Peyer's patch (tissue), 4 donors: ENCODE data around the gene PIKFYVE. TPM values are rescaled to one million over a fixed set of nuclear protein-coding genes. Genes with fewer than 3 reads are reported as not detected.

Source experiments
- DNase-seq, 3 donors: peaks; one replicate each; pipeline ENCODE4 v3.0.0-alpha.2; 2017 to 2019
- H3K27ac ChIP-seq, 4 donors: fragments of 200-600 bp; sonication (generic); one replicate each; pipeline ENCODE4 v1.5.1; 2016 to 2019
- H3K27me3 ChIP-seq, 2 donors: fragments of 200-600 bp; sonication (generic); one replicate each; pipeline ENCODE4 v1.5.1; 2019
- H3K36me3 ChIP-seq, 3 donors: fragments of 200-600 bp; sonication (generic); one replicate each; pipeline ENCODE4 v1.5.1; 2016 to 2019
- H3K4me1 ChIP-seq, 4 donors: fragments of 200-600 bp; sonication (generic); one replicate each; pipeline ENCODE4 v1.5.1; 2016 to 2019
- H3K4me3 ChIP-seq, 4 donors: fragments of 200-600 bp; sonication (generic); 1 replicate in 3 of 4; 2 replicates in 1 of 4; pipeline ENCODE4 v1.5.1; 2016 to 2019; ENCODE audit warnings: mild to moderate bottlenecking in 1 of 4
- H3K9me3 ChIP-seq, 4 donors: fragments of 200-600 bp; sonication (generic); one replicate each; pipeline ENCODE4 v1.5.1; 2016 to 2019; ENCODE audit warnings: mild to moderate bottlenecking in 1 of 4
- POLR2A ChIP-seq, 2 donors: fragments of 450-650 bp; IDR thresholded peaks; one replicate each; pipeline ENCODE4 v1.5.1; 2017; ENCODE audit warnings: antibody characterized with exemption in 2 of 2, mild to moderate bottlenecking in 2 of 2, moderate library complexity in 2 of 2
- total RNA-seq, 4 donors: library from RNA; depleted of rRNA; stranded (reverse); fragments of >200 nt; gene quantifications; one replicate each; pipeline ENCODE4 v1.1.0, GENCODE V29; 2016
- TF ChIP-seq, protein P1 (sequence below), 6 experiments: fragments of 450-650 bp in 4 of 6; fragments of 200-600 bp in 2 of 6; sonication (generic) in 1 of 6; IDR thresholded peaks; one replicate each; pipeline ENCODE4 v1.5.1; 2017 to 2019; ENCODE audit warnings: antibody characterized with exemption in 6 of 6, mild to moderate bottlenecking in 3 of 6, moderate library complexity in 1 of 6

PIKFYVE gene
- total RNA-seq, 4 donors from 2014 or later: 24.2 to 75.1 (median 44.3) TPM

DNA sequence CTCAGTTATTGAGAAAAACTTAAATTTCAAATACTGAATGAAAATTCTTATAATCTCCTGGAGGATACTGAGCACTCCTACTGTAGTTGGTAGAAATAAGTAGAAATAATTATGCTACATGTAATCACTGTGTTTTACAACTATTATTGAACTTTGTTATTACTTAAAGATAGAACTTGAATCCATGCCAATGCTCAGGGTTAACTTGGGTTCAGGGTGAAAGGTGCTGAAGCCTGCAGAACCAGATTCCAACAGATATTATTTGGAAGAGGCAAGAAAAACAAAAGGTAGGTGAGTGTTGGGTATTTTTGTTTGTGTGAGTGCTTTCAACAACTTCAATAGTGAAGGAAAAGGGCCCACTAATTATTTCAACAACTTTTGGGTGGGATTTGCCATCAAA lies 21.6 kb upstream of the PIKFYVE start:
- Histone ChIP-seq H3K9me3 (no peaks in the 10 kb centered on the region), H3K27me3 (no peaks in the 10 kb centered on the region), H3K36me3 (peaks cover 0 to 85% (median 0%) of the 10 kb centered on the region in 3 donors), H3K4me3 (no peak overlapping the region), H3K27ac (no peak overlapping the region), H3K4me1 (peaks cover 0 to 11% (median 2%) of the 10 kb centered on the region in 4 donors)
- DNase-seq: no peak
- TF ChIP-seq POLR2A (IDR thresholded peaks at IDR 0.05): no peak
- TF ChIP-seq, protein P1, sequence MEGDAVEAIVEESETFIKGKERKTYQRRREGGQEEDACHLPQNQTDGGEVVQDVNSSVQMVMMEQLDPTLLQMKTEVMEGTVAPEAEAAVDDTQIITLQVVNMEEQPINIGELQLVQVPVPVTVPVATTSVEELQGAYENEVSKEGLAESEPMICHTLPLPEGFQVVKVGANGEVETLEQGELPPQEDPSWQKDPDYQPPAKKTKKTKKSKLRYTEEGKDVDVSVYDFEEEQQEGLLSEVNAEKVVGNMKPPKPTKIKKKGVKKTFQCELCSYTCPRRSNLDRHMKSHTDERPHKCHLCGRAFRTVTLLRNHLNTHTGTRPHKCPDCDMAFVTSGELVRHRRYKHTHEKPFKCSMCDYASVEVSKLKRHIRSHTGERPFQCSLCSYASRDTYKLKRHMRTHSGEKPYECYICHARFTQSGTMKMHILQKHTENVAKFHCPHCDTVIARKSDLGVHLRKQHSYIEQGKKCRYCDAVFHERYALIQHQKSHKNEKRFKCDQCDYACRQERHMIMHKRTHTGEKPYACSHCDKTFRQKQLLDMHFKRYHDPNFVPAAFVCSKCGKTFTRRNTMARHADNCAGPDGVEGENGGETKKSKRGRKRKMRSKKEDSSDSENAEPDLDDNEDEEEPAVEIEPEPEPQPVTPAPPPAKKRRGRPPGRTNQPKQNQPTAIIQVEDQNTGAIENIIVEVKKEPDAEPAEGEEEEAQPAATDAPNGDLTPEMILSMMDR (IDR thresholded peaks at IDR 0.05): no peak

DNA sequence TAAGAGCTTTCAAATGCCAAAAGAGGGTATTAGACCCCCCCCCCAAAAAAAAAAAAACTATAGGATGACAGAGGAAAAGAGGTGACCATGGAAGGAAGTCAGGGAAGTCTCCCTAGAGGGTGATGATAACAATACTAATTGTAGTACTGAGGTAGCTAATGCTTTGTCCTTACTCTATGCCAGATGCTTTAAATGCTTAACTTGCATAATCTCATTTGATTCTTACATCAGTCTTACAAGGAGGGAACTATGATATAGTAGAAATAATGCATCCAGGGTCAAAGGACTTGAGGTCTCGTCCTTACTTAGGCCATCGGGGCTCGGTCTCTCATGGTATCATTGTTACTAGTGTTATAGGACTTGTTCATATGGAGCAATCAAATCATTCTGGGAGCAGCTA lies 20.3 kb upstream of the PIKFYVE start:
- no peaks in the 10 kb centered on the region for H3K9me3 ChIP-seq
- peaks cover 0 to 88% (median 0%) of the 10 kb centered on the region in 3 donors for H3K36me3 ChIP-seq
- no peak overlapping the region for H3K27ac ChIP-seq
- H3K4me3 ChIP-seq: no peak overlapping the region
- no peak for DNase-seq
- H3K27me3 ChIP-seq: no peaks in the 10 kb centered on the region
- H3K4me1 ChIP-seq: peaks cover 0 to 11% (median 2%) of the 10 kb centered on the region in 4 donors
- TF ChIP-seq, protein P1 (IDR thresholded peaks at IDR 0.05): no peak
- TF ChIP-seq POLR2A (IDR thresholded peaks at IDR 0.05): no peak

DNA sequence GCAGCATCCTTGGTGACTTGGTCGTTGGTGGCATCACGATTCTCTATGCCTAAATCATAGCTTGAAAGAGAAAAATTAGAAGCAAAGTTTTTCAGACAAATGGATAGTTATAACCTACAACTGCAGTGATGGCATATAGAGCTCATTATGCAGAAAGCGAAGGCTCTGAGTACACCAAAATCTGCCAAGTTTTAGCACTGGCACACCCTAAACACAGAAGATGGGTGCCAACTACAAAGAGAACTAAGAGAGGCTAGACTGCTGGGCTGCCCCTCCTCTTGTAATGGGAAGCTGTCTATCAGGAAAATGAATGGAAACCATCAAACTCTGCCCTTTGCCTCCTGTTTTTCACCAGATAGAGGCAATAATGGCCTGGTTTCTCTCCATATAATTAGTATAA lies 17.5 kb upstream of the PIKFYVE start:
- Histone ChIP-seq H3K27me3 (no peaks in the 10 kb centered on the region), H3K27ac (no peak overlapping the region), H3K4me3 (no peak overlapping the region), H3K9me3 (no peaks in the 10 kb centered on the region), H3K4me1 (peaks cover 0 to 30% (median 2%) of the 10 kb centered on the region in 4 donors), H3K36me3 (peaks cover 0 to 84% (median 0%) of the 10 kb centered on the region in 3 donors)
- TF ChIP-seq, protein P1 (IDR thresholded peaks at IDR 0.05): no peak
- TF ChIP-seq POLR2A (IDR thresholded peaks at IDR 0.05): no peak
- no peak for DNase-seq

DNA sequence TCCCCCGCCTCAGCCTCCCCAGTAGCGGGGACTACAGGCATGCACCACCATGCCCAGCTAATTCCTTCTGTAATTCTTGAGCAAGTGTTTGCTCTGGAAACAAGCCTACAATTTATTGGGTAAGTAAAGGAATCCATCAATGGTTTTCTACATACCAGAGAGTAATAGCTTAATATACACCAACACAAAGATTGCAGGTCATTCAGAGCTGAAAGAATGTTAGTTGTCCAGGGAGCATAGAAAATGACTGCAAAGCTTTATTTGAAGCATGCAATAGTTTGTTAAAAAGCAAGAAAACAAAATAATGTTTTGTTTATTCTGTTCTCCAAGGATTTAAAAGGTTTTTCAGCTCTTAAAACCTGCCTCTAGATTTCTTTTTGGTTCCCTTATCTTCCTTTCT lies 16.8 kb upstream of the PIKFYVE start:
- H3K9me3 ChIP-seq: no peaks in the 10 kb centered on the region
- TF ChIP-seq POLR2A (IDR thresholded peaks at IDR 0.05): no peak
- TF ChIP-seq, protein P1 (IDR thresholded peaks at IDR 0.05): no peak
- peaks cover 0 to 80% (median 0%) of the 10 kb centered on the region in 3 donors for H3K36me3 ChIP-seq
- H3K27me3 ChIP-seq: no peaks in the 10 kb centered on the region
- H3K4me1 ChIP-seq: peaks cover 0 to 28% (median 1%) of the 10 kb centered on the region in 4 donors
- no peak for DNase-seq
- H3K27ac ChIP-seq: no peak overlapping the region
- no peak overlapping the region for H3K4me3 ChIP-seq

DNA sequence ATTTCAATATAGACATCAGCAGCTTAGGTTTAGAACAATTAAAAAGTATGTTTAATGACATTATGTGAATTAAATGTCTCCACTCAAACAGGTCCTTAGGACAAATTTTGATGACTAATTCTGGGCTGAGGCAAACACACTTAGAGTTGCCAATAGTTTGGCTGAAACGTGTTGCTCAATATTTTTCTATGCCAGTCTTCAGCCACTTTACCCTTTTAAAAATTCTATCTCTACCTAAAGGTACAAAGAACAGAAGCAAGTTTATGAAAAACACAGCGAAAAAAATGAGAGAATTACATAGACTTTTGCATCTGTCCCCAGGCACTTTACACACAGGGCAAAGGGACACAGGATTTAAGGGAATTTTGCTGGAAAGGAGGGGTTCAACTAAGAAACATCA lies 15.7 kb upstream of the PIKFYVE start:
- H3K4me1 ChIP-seq: peaks cover 0 to 21% (median 1%) of the 10 kb centered on the region in 4 donors
- H3K36me3 ChIP-seq: peaks cover 0 to 70% (median 0%) of the 10 kb centered on the region in 3 donors
- no peak for DNase-seq
- H3K9me3 ChIP-seq: no peaks in the 10 kb centered on the region
- H3K4me3 ChIP-seq: no peak overlapping the region
- TF ChIP-seq, protein P1 (IDR thresholded peaks at IDR 0.05): no peak
- TF ChIP-seq POLR2A (IDR thresholded peaks at IDR 0.05): no peak
- H3K27ac ChIP-seq: no peak overlapping the region
- H3K27me3 ChIP-seq: no peaks in the 10 kb centered on the region

DNA sequence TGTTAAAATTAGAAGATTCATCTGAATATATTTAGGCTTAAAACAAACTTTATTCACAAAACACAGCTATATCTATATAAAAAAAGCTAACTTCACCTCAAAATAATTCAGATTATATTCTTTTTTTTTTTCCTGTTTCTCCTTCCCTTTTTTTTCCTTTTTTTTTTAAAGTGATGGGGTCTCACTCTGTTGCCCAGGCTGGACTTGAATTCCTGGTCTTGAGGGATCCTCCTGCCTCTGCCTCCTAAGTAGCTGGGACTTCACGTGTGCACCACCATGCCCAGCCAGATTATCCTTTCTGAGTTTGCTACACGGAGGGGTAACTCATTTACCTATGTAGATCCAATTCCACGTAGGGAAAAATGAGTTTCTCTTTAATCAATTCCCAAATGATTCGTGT lies 15.0 kb upstream of the PIKFYVE start:
- Histone ChIP-seq H3K4me3 (no peak overlapping the region), H3K36me3 (peaks cover 0 to 65% (median 0%) of the 10 kb centered on the region in 3 donors), H3K9me3 (no peaks in the 10 kb centered on the region), H3K27me3 (no peaks in the 10 kb centered on the region), H3K4me1 (peaks cover 0 to 26% (median 4%) of the 10 kb centered on the region in 4 donors), H3K27ac (no peak overlapping the region)
- no peak for DNase-seq
- TF ChIP-seq POLR2A (IDR thresholded peaks at IDR 0.05): no peak
- TF ChIP-seq, protein P1 (IDR thresholded peaks at IDR 0.05): no peak
